Neural cell (in vitro differentiated cells): ENCODE data around the gene LRIG1.

ENCODE experiments used
- EP300 ChIP-seq: fragments of 450-650 bp; conservative IDR thresholded peaks from 2 replicates; pipeline ENCODE4 v1.6.1; 2014; ENCODE audit warnings: antibody characterized with exemption, mild to moderate bottlenecking, moderate library complexity; ENCODE audit not compliant: poor library complexity, severe bottlenecking
- EZH2 ChIP-seq: fragments of 200-600, 300-800 bp; shearing (Covaris generic), sonication (generic); IDR thresholded peaks from 2 replicates; pipeline ENCODE4 v1.6.1; 2014; ENCODE audit warnings: antibody characterized with exemption, low read length, borderline replicate concordance, mild to moderate bottlenecking; ENCODE audit not compliant: insufficient read depth, poor library complexity, severe bottlenecking
- MXI1 ChIP-seq: fragments of 450-650 bp; conservative IDR thresholded peaks from 2 replicates; pipeline ENCODE4 v1.6.1; 2014; ENCODE audit warnings: antibody characterized with exemption, mild to moderate bottlenecking; ENCODE audit not compliant: poor library complexity, severe bottlenecking
- POLR2AphosphoS5 ChIP-seq: IDR thresholded peaks from 2 replicates; pipeline ENCODE4 v1.6.1; 2012
- REST ChIP-seq: IDR thresholded peaks from 2 replicates; pipeline ENCODE4 v1.6.1; 2012; ENCODE audit warnings: borderline replicate concordance
- TF ChIP-seq, protein P1 (sequence below): fragments of 450-650 bp; IDR thresholded peaks from 2 replicates; pipeline ENCODE4 v1.5.1; 2014; ENCODE audit warnings: antibody characterized with exemption, mild to moderate bottlenecking, moderate library complexity; ENCODE audit not compliant: poor library complexity, severe bottlenecking

GRCh38 chr3:66383023-66383422 is 117.8 kb downstream of the LRIG1 start:
- TF ChIP-seq, protein P1, sequence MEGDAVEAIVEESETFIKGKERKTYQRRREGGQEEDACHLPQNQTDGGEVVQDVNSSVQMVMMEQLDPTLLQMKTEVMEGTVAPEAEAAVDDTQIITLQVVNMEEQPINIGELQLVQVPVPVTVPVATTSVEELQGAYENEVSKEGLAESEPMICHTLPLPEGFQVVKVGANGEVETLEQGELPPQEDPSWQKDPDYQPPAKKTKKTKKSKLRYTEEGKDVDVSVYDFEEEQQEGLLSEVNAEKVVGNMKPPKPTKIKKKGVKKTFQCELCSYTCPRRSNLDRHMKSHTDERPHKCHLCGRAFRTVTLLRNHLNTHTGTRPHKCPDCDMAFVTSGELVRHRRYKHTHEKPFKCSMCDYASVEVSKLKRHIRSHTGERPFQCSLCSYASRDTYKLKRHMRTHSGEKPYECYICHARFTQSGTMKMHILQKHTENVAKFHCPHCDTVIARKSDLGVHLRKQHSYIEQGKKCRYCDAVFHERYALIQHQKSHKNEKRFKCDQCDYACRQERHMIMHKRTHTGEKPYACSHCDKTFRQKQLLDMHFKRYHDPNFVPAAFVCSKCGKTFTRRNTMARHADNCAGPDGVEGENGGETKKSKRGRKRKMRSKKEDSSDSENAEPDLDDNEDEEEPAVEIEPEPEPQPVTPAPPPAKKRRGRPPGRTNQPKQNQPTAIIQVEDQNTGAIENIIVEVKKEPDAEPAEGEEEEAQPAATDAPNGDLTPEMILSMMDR = no peak
- TF ChIP-seq MXI1 = no peak
- no peak for TF ChIP-seq POLR2AphosphoS5
- no peak for TF ChIP-seq REST
- no peak for TF ChIP-seq EZH2
- TF ChIP-seq EP300 = no peak
